Smooth muscle cell (in vitro differentiated cells): ENCODE data around the gene PARP1. TPM values are rescaled to one million over a fixed set of nuclear protein-coding genes. Genes with fewer than 3 reads are reported as not detected.
A peak's percentile ranks its signal among the peaks of the same experiment; 100 is the strongest.

Source experiments
- DNase-seq: peaks from one replicate; lab custom pipeline; 2025; ENCODE audit not compliant: unreplicated experiment; lab: John Stamatoyannopoulos, UW
- H2AFZ ChIP-seq: fragments of 200-600 bp; sonication (generic); 2 replicates; pipeline ENCODE4 v1.6.0; 2016; ENCODE audit warnings: antibody characterized with exemption, low read depth, mild to moderate bottlenecking
- H3F3A ChIP-seq: fragments of 200-600 bp; sonication (generic); 2 replicates; pipeline ENCODE4 v1.6.0; 2017; ENCODE audit warnings: antibody characterized with exemption, low read depth
- H3K27ac ChIP-seq: fragments of 200-600 bp; sonication (generic); 2 replicates; pipeline ENCODE4 v1.5.1; 2016; ENCODE audit warnings: low read depth, mild to moderate bottlenecking
- H3K27me3 ChIP-seq: fragments of 200-600 bp; sonication (generic); 2 replicates; pipeline ENCODE4 v1.6.1; 2016; ENCODE audit warnings: low read depth, mild to moderate bottlenecking
- H3K36me3 ChIP-seq: fragments of 200-600 bp; sonication (generic); 2 replicates; pipeline ENCODE4 v1.5.1; 2016; ENCODE audit warnings: low read depth
- H3K4me1 ChIP-seq: fragments of 200-600 bp; sonication (generic); 2 replicates; pipeline ENCODE4 v1.5.1; 2016; ENCODE audit warnings: low read depth
- H3K4me2 ChIP-seq: fragments of 200-600 bp; sonication (generic); 2 replicates; pipeline ENCODE4 v1.6.0; 2016; ENCODE audit warnings: mild to moderate bottlenecking
- H3K4me3 ChIP-seq: fragments of 200-600 bp; sonication (generic); 2 replicates; pipeline ENCODE4 v1.5.1; 2016; ENCODE audit warnings: mild to moderate bottlenecking
- H3K79me2 ChIP-seq: fragments of 200-600 bp; sonication (generic); 2 replicates; pipeline ENCODE4 v1.6.0; 2016; ENCODE audit warnings: low read depth, mild to moderate bottlenecking
- H3K9ac ChIP-seq: fragments of 200-600 bp; sonication (generic); 2 replicates; pipeline ENCODE4 v1.6.0; 2016; ENCODE audit warnings: low read depth
- H3K9me3 ChIP-seq: fragments of 200-600 bp; sonication (generic); replicated peaks from 2 replicates; pipeline ENCODE4 v1.5.1; 2016; ENCODE audit warnings: low read depth
- H4K20me1 ChIP-seq: fragments of 200-600 bp; sonication (generic); 2 replicates; pipeline ENCODE4 v1.6.0; 2016; ENCODE audit warnings: low read depth
- WGBS: methylation state at CpG from one replicate; pipeline ENCODE4 v1.1.7; 2016; ENCODE audit warnings: low lambda C conversion rate; 5-methylcytosine and 5-hydroxymethylcytosine counted together
- polyA plus RNA-seq: library from polyadenylated mRNA; unstranded; fragments of >200 nt; fragmentation: Nextera tagmentation; extraction: Ambion mirVana; gene quantifications from 2 replicates; pipeline ENCODE4 v1.2.1, GENCODE V29; 2016
- total RNA-seq: library from RNA; depleted of rRNA; stranded (reverse); fragments of >200 nt; gene quantifications from 2 replicates; pipeline ENCODE4 v1.2.3, GENCODE V29; 2014
- TF ChIP-seq, protein P1 (sequence below): fragments of 200-600 bp; sonication (generic); IDR thresholded peaks from 2 replicates; pipeline ENCODE4 v1.5.1; 2017; ENCODE audit warnings: borderline replicate concordance, mild to moderate bottlenecking, antibody characterized with exemption; ENCODE audit not compliant: insufficient read depth, poor library complexity, severe bottlenecking

Gene PARP1
- total and polyA plus RNA-seq, 2 experiments from 2014 or later = 27.4 to 38.5 TPM

DNA sequence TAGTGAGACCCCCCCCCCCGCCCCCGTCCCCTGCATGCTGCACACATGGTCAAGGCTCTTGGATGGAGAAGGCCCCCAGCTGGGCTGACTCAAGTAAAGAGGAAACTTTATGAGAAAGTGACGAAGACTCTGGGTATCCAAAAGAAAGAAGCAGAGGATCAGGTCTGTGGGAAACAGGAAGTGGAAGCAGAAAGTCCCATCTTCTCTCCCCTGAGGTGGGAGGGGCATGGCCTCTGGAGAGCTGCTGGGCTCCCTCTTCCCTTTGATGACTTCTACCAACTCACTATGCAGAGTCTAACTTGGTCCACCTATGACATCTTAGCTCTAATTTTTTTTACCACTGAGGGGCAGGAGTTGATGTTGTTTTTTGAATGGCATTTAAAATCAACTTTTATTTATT, 56.2 kb downstream of the PARP1 start:
- H3K4me1 ChIP-seq = no peaks in the 10 kb centered on the region
- TF ChIP-seq, protein P1, sequence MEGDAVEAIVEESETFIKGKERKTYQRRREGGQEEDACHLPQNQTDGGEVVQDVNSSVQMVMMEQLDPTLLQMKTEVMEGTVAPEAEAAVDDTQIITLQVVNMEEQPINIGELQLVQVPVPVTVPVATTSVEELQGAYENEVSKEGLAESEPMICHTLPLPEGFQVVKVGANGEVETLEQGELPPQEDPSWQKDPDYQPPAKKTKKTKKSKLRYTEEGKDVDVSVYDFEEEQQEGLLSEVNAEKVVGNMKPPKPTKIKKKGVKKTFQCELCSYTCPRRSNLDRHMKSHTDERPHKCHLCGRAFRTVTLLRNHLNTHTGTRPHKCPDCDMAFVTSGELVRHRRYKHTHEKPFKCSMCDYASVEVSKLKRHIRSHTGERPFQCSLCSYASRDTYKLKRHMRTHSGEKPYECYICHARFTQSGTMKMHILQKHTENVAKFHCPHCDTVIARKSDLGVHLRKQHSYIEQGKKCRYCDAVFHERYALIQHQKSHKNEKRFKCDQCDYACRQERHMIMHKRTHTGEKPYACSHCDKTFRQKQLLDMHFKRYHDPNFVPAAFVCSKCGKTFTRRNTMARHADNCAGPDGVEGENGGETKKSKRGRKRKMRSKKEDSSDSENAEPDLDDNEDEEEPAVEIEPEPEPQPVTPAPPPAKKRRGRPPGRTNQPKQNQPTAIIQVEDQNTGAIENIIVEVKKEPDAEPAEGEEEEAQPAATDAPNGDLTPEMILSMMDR = no peak

DNA sequence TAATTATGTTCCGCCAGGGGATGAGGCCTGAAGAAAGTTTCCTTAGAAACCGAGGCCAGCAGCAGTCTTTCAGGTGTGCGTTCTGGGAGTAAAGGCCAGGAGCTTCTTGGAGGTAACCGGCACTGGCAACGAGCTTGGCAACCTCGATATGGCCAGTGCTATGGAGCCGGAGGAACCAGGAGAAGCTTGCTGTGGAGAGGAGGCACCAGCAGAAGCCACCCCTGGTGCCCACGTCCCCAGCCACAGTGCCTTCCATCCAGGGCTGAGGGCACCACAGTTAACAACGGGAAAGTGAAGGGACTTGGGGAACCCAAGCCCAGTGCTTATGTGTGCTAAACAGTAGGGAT, 57.4 kb downstream of the PARP1 start:
- Histone ChIP-seq H2AFZ (no peak overlapping the region), H3K27ac (no peak overlapping the region), H3K36me3 (no peaks in the 10 kb centered on the region), H3K4me1 (no peaks in the 10 kb centered on the region), H3K9me3 (no peaks in the 10 kb centered on the region), H3K9ac (no peak overlapping the region), H3K4me3 (no peak overlapping the region), H3F3A (no peaks in the 10 kb centered on the region), H3K27me3 (no peaks in the 10 kb centered on the region), H4K20me1 (no peaks in the 10 kb centered on the region), H3K4me2 (no peak overlapping the region), H3K79me2 (no peaks in the 10 kb centered on the region)
- TF ChIP-seq, protein P1 = no peak
- DNase-seq = no peak
- 92% methylated on average over 9 of the region's 9 CpGs for WGBS

More for the DNA sequence above, 56.2 kb downstream of the PARP1 start:
- no peaks in the 10 kb centered on the region for H3K79me2 ChIP-seq
- no peaks in the 10 kb centered on the region for H3K36me3 ChIP-seq
- H3K4me3 ChIP-seq = no peak overlapping the region
- no peak for DNase-seq
- no peaks in the 10 kb centered on the region for H3K9me3 ChIP-seq
- no peaks in the 10 kb centered on the region for H3K27me3 ChIP-seq
- H3F3A ChIP-seq = no peaks in the 10 kb centered on the region
- no peak overlapping the region for H3K27ac ChIP-seq
- H4K20me1 ChIP-seq = no peaks in the 10 kb centered on the region
- no peak overlapping the region for H3K4me2 ChIP-seq
- 84% methylated on average over 3 of the region's 3 CpGs for WGBS
- H2AFZ ChIP-seq = no peak overlapping the region
- H3K9ac ChIP-seq = no peak overlapping the region

DNA sequence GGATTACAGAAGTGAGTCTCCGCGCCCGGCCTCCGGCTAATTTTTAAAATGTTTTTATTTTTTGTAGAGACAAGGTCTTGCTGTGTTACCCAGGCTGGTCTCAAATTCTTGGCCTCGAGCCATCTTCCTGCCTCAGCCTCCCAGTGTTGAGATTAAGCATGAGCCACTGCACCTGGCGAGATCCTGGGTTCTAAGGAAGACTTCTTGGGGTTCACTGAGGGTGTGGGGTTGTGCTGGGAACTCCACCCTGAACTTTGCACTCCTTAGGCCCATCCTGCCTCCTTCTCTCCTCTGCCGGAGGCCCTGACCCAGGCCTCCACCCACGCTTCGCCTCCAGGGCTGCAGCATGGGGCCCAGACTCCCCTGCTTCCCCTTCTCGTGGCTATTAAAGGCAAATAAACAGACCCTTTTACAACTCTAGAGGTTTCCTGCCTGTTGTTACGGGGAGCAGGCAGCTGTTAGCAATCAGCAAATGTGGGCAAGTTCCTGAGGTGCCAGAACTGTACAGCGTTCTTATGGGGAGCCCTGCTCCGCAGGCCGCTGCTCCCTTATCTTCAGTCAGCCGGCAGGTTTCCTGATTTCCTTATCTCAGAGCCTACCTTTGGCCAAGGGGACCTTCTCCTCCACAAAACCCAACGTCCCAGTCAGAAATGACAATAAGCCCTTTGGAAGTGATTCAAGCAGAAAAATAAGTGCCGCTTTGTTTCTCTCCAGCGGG, 57.9 kb downstream of the PARP1 start:
- H4K20me1 ChIP-seq = no peaks in the 10 kb centered on the region
- H3K4me2 ChIP-seq = peak overlapping the region; percentile 26
- no peaks in the 10 kb centered on the region for H3K79me2 ChIP-seq
- H3K27ac ChIP-seq = no peak overlapping the region
- H3K4me1 ChIP-seq = no peaks in the 10 kb centered on the region
- TF ChIP-seq, protein P1 = no peak
- no peak overlapping the region for H3K4me3 ChIP-seq
- no peaks in the 10 kb centered on the region for H3F3A ChIP-seq
- 66% methylated on average over 18 of the region's 18 CpGs for WGBS
- DNase-seq = no peak
- H3K9me3 ChIP-seq = no peaks in the 10 kb centered on the region
- no peak overlapping the region for H3K9ac ChIP-seq
- no peak overlapping the region for H2AFZ ChIP-seq
- no peaks in the 10 kb centered on the region for H3K36me3 ChIP-seq
- no peaks in the 10 kb centered on the region for H3K27me3 ChIP-seq

DNA sequence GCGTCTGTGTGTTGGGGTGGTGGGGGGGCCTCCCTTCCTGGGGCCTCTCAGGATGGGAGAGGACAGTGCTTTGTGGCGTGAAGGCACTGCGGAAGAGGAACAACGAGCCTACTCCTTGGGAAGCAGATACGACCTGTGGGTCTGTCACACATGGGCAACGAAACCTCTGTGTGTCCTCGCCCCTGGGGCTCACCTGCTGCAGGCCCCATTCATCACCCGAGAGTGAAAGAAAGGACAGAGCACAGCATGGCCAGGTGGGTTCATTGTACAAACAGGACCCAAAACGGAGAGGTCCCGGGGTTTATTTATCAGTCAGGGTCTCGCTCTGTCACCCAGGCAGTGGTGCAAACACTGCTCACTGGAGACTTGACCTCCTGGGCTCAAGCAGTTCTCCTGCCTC, 58.8 kb downstream of the PARP1 start:
- H3K27me3 ChIP-seq = no peaks in the 10 kb centered on the region
- H3K4me1 ChIP-seq = no peaks in the 10 kb centered on the region
- no peak overlapping the region for H3K27ac ChIP-seq
- H3F3A ChIP-seq = no peaks in the 10 kb centered on the region
- H4K20me1 ChIP-seq = no peaks in the 10 kb centered on the region
- DNase-seq = no peak
- no peak overlapping the region for H3K4me2 ChIP-seq
- no peak overlapping the region for H2AFZ ChIP-seq
- 92% methylated on average over 11 of the region's 11 CpGs for WGBS
- no peak overlapping the region for H3K9ac ChIP-seq
- TF ChIP-seq, protein P1 = no peak
- no peaks in the 10 kb centered on the region for H3K9me3 ChIP-seq
- H3K36me3 ChIP-seq = no peaks in the 10 kb centered on the region
- H3K79me2 ChIP-seq = no peaks in the 10 kb centered on the region
- H3K4me3 ChIP-seq = no peak overlapping the region
